ENCODE data around the gene MALRD1. TPM values are rescaled to one million over a fixed set of nuclear protein-coding genes. Genes with fewer than 3 reads are reported as not detected.

The MALRD1 gene
- total RNA-seq, 2 experiments from 2014 or later, result not detected

GRCh38 chr10:19097151-19097550, 48.5 kb downstream of the MALRD1 start:
- no peaks in the 10 kb centered on the region for H3K4me1 Mint-ChIP-seq (ENCODE audit: low read depth)

GRCh38 chr10:19098803-19099202, 50.2 kb downstream of the MALRD1 start:
- POLR2A ChIA-PET, result no interaction called here
- Histone ChIP-seq H3K27me3 (ENCODE audit: control insufficient read depth in 1 of 2, insufficient read depth in 2 of 2, low read length in 2 of 2) (no peaks in the 10 kb centered on the region), H3K36me3 (ENCODE audit: insufficient read depth, low read length) (no peaks in the 10 kb centered on the region), H3K9me3 (ENCODE audit: control insufficient read depth in 1 of 2, insufficient read depth in 1 of 2, low read length in 2 of 2) (peaks cover 0 to 8% of the 10 kb centered on the region in 2 experiments), H3K27ac (ENCODE audit: low read depth in 1 of 2, low read length in 2 of 2) (no peak overlapping the region), H3K4me1 (ENCODE audit: insufficient read depth, low read length) (no peaks in the 10 kb centered on the region), H3K4me3 (ENCODE audit: low read length) (no peak overlapping the region)
- no peak for TF ChIP-seq CTCF (IDR thresholded peaks at IDR 0.05)
- H3K27me3 Mint-ChIP-seq, result no peaks in the 10 kb centered on the region
- no peak overlapping the region for H3K27ac Mint-ChIP-seq
- H3K4me3 Mint-ChIP-seq, result no peak overlapping the region
- H3K36me3 Mint-ChIP-seq (ENCODE audit: low read depth), result no peaks in the 10 kb centered on the region
- DNase-seq, result no peak
- intact Hi-C loops (cut with DNase I, micrococcal nuclease), result no loop called here
- no peak for ATAC-seq (ENCODE audit: poor library complexity)
- H3K9me3 Mint-ChIP-seq, result peaks cover 3% of the 10 kb centered on the region
- H3K4me1 Mint-ChIP-seq (ENCODE audit: low read depth), result no peaks in the 10 kb centered on the region
- CTCF ChIA-PET, result no interaction called here

More at GRCh38 chr10:19097151-19097550, 48.5 kb downstream of the MALRD1 start:
- Mint-ChIP-seq H3K4me3 (no peak overlapping the region), H3K9me3 (peaks cover 3% of the 10 kb centered on the region), H3K36me3 (ENCODE audit: low read depth) (no peaks in the 10 kb centered on the region), H3K27ac (no peak overlapping the region), H3K27me3 (no peaks in the 10 kb centered on the region)
- Histone ChIP-seq H3K36me3 (ENCODE audit: insufficient read depth, low read length) (no peaks in the 10 kb centered on the region), H3K9me3 (ENCODE audit: control insufficient read depth in 1 of 2, insufficient read depth in 1 of 2, low read length in 2 of 2) (no peaks in the 10 kb centered on the region), H3K27ac (ENCODE audit: low read depth in 1 of 2, low read length in 2 of 2) (no peak overlapping the region), H3K4me1 (ENCODE audit: insufficient read depth, low read length) (no peaks in the 10 kb centered on the region), H3K4me3 (ENCODE audit: low read length) (no peak overlapping the region), H3K27me3 (ENCODE audit: control insufficient read depth in 1 of 2, insufficient read depth in 2 of 2, low read length in 2 of 2) (no peaks in the 10 kb centered on the region)
- ATAC-seq (ENCODE audit: poor library complexity) (no peak), DNase-seq (no peak)
- no peak for TF ChIP-seq CTCF (IDR thresholded peaks at IDR 0.05)
- intact Hi-C loops (cut with DNase I, micrococcal nuclease), result no loop called here
- ChIA-PET CTCF (no interaction called here), POLR2A (no interaction called here)

- Histone ChIP-seq H3K4me3 (ENCODE audit: low read length) (no peak overlapping the region), H3K9me3 (ENCODE audit: control insufficient read depth in 1 of 2, insufficient read depth in 1 of 2, low read length in 2 of 2) (peaks cover 5 to 11% of the 10 kb centered on the region in 2 experiments), H3K27me3 (ENCODE audit: control insufficient read depth in 1 of 2, insufficient read depth in 2 of 2, low read length in 2 of 2) (no peaks in the 10 kb centered on the region), H3K36me3 (ENCODE audit: insufficient read depth, low read length) (no peaks in the 10 kb centered on the region), H3K4me1 (ENCODE audit: insufficient read depth, low read length) (no peaks in the 10 kb centered on the region), H3K27ac (ENCODE audit: low read depth in 1 of 2, low read length in 2 of 2) (no peak overlapping the region)
- no peaks in the 10 kb centered on the region for H3K4me1 Mint-ChIP-seq (ENCODE audit: low read depth)
- H3K27me3 Mint-ChIP-seq, result no peaks in the 10 kb centered on the region
- no peak for TF ChIP-seq CTCF (IDR thresholded peaks at IDR 0.05)
- ATAC-seq (ENCODE audit: poor library complexity) (no peak), DNase-seq (no peak)
- no peaks in the 10 kb centered on the region for H3K36me3 Mint-ChIP-seq (ENCODE audit: low read depth)
- POLR2A ChIA-PET, result no interaction called here
- CTCF ChIA-PET, result no interaction called here
- no peak overlapping the region for H3K4me3 Mint-ChIP-seq
- peaks cover 24% of the 10 kb centered on the region for H3K9me3 Mint-ChIP-seq
- intact Hi-C loops (cut with DNase I, micrococcal nuclease), result no loop called here
- no peak overlapping the region for H3K27ac Mint-ChIP-seq
These were observed 58.8 kb downstream of the MALRD1 start for GRCh38 chr10:19107406-19107805.

Data from CD4-positive, alpha-beta T cell (primary cell).